Measurements from ENCODE around the gene SMIM43.
"Not testable (repeated sequence)": the region's sequence is repeated elsewhere in the genome, so short reads cannot be mapped to it uniquely, and the experiment has no call there.

SMIM43 gene

DNA sequence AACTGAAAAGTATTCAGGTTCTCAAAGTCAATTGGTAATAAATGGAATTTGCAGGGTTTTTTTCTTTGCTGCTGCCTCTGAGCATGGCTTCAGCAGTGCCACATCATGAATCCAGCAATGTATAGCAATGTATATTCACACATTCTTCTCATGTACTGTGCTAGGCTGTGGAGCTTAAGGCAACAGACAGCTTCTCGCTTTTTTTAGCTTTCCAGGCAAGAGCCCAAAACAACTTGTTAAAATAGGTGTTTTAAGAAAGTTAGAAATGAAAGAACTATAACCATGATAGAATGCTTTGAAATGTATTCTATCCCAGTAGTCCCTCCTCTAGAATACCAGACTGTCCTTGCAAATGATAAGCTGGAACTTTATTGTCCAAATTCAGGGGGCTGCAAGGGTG lies 30.4 kb downstream of the SMIM43 start:
- DNase-seq = no peak

DNA sequence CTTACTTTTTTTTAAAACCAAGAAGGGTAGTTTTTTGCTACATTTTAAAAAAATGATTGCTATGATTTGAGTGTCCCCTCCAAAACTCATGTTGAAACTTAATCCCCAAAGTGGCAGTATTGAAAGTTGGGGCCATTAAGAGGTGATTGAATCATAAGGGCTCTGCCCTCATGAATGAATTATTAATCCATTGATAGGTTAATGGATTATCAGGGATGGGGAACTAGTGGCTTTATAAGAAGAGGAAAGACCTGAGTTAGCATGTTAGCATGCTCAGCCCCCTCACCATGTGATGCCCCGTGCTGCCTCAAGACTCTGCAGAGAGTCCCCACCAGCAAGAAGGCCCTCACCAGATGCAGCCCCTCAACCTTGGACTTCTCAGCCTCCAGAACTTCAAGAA lies 31.0 kb downstream of the SMIM43 start:
- DNase-seq = no peak

DNA sequence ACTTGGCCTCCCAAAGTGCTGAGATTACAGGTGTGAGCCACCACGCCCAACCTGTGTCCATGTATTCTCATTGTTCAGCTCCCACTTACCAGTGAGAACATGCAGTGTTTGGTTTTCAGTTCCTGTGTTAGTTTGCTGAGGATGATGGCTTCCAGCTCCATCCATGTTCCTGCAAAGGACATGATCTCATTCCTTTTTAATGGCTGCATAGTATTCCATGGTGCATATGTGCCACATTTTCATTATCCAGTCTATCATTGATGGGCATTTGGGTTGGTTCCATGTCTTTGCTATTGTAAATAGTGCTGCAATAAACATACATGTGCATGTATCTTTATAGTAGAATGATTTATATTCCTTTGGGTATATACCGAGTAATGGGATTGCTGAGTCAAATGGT lies 35.2 kb downstream of the SMIM43 start:
- DNase-seq = not testable (repeated sequence)

DNA sequence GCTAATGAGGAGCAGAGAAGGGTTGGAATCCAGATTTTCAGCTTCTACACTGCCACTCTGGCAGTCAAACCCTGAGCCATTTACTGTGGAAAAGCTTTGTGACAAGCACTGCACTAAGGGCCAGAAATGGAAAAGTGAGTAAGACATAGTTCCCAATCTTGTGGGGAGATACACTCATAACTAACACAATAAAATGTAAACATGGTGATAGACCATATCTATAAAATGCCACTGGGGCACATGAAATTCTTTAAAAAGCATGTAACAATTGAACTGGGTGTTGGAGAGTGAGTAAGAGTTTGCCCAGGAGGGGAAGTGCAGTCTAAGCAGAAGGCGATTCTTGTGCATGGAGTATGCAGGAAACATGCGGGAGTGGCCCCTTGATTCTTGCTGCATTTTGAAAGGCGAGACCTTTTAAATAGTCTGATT lies 36.2 kb downstream of the SMIM43 start:
- DNase-seq = no peak

DNA sequence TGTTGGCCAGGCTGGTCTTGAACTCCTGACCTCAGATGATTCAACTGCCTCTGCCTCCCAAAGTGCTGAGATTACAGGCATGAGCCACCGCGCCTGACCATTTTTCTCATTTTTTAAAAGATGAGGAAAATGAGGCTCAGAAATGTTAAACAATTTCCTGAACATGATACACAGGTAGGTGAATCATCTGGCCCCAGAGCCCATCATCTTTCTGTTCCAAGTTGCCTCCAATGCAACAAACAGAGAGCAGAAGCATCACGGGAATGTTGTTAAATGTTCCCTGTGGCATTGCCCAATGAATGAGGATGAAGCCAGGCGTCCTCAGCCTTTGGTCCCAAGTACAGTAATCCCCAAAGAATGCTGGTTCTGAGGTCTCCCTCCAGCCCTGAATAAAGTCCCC lies 36.9 kb downstream of the SMIM43 start:
- no peak for DNase-seq

DNA sequence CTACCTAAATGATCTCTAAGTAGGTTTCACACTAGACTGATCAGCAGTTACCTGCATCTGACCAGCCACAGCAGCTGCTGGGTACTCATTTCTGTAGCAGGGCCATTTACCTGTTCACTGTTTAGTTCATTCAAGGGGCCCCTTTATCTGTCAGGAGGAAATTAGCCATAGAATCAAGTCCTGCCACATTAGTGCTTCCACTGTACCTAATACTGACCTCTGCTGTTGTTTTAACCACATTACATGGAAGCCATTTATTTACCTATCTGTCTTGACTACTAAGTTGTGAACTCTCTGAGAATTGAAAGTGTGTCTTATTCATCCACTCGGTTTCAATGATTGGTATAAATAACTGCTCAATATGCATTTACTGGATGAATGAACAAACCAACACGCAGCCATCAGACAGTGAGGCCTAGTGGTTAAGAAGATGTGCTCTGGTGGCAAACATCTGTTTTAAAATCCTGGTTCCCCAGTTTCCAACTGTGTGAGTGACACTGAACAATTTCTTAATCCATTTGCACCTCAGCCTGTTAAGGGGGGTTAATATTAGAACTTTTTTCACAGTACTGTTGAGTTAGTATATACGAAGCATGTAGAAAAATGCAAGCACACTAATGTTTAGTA lies 38.2 kb downstream of the SMIM43 start:
- peak; percentile 4 for DNase-seq

DNA sequence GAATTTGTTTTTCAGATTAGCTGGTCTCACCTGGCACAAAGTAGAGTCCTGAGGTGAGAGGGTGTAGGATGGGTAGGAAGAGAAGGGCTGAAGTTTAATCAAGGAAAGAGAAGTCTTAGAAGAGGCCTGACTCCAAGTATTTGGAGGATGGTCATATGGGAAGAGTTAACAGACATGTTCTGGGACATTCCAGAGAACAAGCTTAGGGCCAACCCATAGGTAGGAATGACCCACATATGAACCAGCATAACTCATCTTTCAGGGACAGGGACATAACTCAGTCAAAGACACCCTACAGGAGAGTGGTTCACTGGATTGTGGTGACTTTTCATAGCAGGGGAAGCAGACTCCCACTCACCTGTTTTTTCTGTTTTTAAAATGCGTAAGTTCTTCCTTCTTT lies 40.3 kb downstream of the SMIM43 start:
- DNase-seq = no peak

DNA sequence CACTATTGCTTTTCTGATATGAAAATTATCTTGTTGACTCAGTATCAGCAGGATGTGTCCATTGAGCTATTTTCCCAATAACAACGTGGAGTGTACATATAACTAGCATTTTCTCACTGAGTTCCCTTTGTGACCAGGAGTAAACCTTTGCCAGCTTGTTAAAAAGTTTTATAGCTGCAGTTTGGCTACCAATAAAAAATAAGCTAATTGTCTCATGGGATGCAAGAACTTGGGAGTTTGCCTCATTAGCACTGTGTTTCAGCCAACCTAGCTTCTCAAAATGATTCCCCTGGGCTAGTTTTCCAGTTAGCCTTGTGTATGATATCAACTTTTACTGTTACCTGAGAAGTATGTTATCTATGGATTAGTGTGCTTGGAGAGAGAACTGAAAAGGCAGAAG lies 43.3 kb downstream of the SMIM43 start:
- DNase-seq = no peak

DNA sequence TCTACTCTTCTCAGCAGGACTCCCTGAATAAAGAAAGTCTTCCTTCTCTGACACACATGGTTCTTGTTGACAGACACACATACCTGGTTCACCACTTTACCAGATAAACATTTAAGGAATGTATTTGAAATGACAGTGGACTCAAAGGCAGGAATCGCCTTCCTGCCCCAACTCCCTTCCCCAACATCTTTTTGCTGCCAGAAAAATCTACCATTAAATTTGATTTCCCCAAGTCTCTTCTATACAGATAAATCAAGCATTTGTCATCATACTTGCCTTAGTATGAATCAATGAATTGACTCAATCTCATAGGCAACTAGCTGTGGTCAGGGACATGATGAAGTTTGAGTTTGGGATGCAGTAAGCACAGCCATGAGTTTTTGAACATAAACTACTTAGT lies 44.9 kb downstream of the SMIM43 start:
- no peak for DNase-seq

DNA sequence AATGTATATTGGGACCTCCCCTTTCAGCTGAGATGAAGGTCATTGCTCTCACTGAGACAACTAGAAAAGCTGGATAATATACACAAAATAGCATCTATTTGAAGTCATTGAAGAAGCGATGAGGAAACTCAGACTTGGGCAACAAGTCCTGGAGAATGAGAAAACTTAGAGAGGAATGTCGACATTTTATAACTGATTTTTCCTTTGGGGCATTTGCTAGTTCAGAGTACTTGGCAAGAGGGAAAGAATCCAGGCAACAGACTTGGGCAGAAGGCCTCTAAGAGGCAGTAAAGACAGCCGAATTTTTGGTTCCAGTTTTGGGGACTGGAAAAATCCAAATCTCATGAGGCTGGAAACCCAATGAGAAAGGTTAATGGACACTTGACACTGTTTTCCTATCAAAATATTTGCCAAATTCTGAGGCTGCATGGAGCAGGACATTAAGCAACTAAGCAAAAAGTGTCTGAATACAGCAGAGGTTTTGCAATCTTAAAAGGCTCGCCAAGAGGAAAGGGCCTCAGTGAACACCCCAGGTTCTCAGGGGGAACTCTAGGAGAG lies 47.2 kb downstream of the SMIM43 start:
- no peak for DNase-seq

DNA sequence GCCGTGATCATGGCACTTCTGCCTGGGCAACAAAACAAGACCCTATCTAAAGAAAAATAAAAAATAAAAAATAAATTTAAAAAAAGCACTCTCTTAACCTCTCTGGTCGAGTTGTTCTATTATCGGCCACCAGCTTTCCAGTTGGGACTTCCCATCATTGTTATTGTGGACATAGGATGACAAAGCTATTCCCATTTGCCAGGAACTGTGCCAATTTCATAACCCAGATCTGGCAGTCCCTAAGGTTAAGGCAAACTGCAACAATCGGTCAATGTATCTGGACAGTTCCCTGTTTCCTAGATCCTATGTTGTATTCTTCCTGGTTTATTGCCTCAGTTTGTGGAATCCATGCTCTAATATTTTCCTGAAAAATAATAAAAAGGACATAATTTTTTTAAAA lies 50.4 kb downstream of the SMIM43 start:
- no peak for DNase-seq

DNA sequence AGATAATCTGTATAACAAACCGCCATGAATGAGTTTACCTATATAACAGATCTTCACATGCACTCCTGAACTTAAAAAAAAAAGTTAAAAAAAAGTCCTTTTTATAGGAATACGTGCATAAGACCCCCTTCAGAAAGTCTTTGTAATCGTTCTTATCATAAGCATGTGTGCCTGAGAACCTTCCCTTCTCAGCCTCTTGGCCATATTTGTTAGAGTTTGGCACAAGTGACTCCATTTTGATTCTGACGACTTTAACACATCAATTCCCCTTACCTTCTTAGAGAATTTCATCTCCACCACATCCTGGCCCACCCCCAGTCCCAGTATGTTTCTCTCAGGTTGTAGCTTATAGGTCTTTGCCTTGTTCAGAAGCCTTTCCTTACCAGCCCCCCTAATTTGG lies 52.2 kb downstream of the SMIM43 start:
- no peak for DNase-seq

DNA sequence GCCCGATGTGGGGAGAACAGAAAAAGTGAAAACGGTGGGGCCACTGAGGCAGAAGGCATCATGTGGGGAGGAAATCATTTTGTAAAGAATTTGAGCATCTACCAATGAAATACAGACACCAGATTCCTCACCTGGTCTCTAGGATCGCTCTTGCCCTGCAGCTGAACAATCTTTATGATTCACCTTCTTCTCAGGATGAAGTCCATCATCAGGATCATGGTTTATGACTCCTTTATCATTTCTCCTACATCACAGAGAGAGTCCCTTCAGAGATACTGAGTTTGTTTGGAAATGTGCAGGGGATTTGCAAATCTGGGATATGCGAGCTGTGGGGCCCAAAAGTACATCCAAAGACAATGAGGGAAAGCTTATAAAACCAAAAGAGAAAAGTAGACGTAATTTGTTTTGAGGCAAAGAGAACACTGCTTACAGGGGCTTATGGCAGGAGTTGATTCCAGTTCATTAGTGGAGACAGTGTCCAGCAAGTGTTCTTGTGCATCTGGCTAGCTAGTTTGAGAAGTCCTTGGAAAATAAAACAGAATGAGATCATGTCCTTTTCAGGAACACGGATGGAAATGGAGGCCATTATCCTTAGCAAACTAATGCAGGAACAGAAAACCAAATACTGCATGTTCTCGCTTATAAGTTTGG lies 52.8 kb downstream of the SMIM43 start:
- no peak for DNase-seq

DNA sequence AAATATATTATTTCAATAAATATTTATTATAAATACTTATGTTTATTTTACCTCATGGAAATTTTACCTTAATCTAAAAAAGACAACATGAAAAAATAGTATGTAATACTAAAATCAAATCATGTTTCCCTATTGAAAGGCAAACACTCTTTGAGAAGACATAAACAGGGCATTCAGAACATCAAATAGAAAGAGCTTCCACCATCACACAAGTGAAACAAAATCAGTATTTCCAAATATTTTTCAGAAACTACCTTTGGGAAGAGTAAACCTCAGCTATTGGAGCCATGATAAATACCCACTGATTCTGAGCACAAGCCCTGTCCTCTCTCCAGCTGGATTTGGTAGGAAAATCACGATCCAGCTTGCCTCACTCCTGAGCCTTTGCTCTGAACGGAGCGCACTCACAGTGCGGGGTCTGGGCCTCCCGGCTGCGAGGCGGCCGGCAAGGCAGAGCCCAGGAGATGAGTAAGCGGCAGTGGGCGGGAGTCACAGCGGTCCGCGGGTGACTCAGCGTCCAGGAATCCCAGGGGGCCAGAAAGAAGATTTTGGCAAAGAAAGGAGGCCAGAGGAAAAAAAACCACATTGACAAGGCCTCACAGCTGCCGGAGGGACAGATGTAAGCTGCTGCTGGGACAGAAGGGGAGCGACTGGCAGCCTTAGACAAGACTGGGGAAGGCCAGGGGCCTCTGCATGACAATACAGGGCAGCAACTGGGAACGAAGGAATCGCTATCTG lies 53.5 kb downstream of the SMIM43 start:
- DNase-seq = no peak

DNA sequence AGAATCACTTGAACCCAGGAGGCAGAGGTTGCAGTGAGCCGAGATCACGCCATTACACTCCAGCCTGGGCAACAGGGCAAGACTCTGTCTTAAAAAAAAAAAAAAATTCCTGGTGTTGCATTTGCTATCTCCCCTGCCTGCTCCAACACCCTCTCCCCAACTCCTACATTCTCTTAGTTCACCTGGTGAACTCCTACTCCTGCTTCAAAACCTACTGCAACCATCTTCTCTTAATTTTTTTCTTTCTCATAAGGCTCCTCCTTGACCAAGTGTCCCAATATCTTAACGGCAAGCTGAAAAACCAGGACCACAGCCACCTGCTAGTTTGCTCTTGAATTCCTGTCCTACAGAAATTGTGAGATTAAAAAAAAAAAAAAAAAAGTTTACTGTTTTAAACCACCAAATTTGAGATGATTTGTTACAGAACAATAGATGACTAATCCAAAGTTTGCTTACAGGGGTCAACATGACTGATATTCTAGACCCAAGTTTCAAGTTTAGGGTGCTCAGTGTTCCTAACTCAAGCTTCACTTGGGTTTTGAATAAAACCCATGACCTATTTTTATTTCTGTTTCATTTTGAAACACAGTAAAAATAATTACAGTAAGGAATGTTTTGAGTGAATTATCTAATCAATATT lies 55.1 kb downstream of the SMIM43 start:
- DNase-seq = no peak

Measured in NCI-H2029 (cell line).